RWPE1 (cell line): ENCODE measurements around the gene FAM20C.
A peak's percentile ranks its signal among the peaks of the same experiment; 100 is the strongest.

Experiments used
- CTCF ChIA-PET: fragments of 350-600 bp; sonication (Branson Sonifier 250); formaldehyde crosslinking; extraction: SDS; loops from one replicate; lab custom pipeline; 2021; lab: Yijun Ruan, JAX
- POLR2A ChIA-PET: fragments of 400-600 bp; formaldehyde crosslinking; extraction: SDS; loops from one replicate; lab custom pipeline; 2020; ENCODE audit warnings: antibody characterized with exemption; ENCODE audit not compliant: low non-redundant PET; lab: Yijun Ruan, JAX
- DNase-seq: peaks from one replicate; pipeline ENCODE4 v3.0.0; 2012; ENCODE audit warnings: low spot score
- H3K27ac ChIP-seq: fragments of 450-650 bp; 2 replicates; pipeline ENCODE4 v1.5.1; 2017
- CTCF ChIP-seq: fragments of 450-650 bp; conservative IDR thresholded peaks from 2 replicates; pipeline ENCODE4 v1.5.1; 2017; ENCODE audit warnings: low read depth, mild to moderate bottlenecking

Gene FAM20C

GRCh38 chr7:223861-224260 lies 31.5 kb downstream of the FAM20C start:
- CTCF ChIA-PET: no interaction called here
- no peak for DNase-seq
- peak overlapping the region; percentile 66 for H3K27ac ChIP-seq
- POLR2A ChIA-PET: no interaction called here
- TF ChIP-seq CTCF: no peak

GRCh38 chr7:226281-226895 lies 34.0 kb downstream of the FAM20C start:
- no peak for TF ChIP-seq CTCF
- POLR2A ChIA-PET: no interaction called here
- peak overlapping the region; percentile 80 for H3K27ac ChIP-seq
- DNase-seq: peak; percentile 79
- CTCF ChIA-PET: interaction anchor here (0.6 to 0.9 kb wide), 2 partner anchors 162 to 293 kb away, joined by 3 read pairs; partner anchors contain the start of gene PDGFA

- H3K27ac ChIP-seq: peak overlapping the region; percentile 13; the same call in 1 of the 2 replicates
- POLR2A ChIA-PET: no interaction called here
- CTCF ChIA-PET: no interaction called here
- DNase-seq: no peak
- TF ChIP-seq CTCF: no peak
These were observed 35.6 kb downstream of the FAM20C start for GRCh38 chr7:227926-228325.

- ChIA-PET POLR2A (no interaction called here), CTCF (no interaction called here)
- no peak for DNase-seq
- TF ChIP-seq CTCF: no peak
- peak overlapping the region; percentile 13; the same call in 1 of the 2 replicates for H3K27ac ChIP-seq
These were observed 36.2 kb downstream of the FAM20C start for GRCh38 chr7:228610-229009.

- no peak for TF ChIP-seq CTCF
- no peak overlapping the region for H3K27ac ChIP-seq
- ChIA-PET CTCF (no interaction called here), POLR2A (no interaction called here)
- DNase-seq: no peak
These were observed 37.0 kb downstream of the FAM20C start for GRCh38 chr7:229184-229964.

GRCh38 chr7:230274-230673 lies 37.9 kb downstream of the FAM20C start:
- POLR2A ChIA-PET: no interaction called here
- H3K27ac ChIP-seq: no peak overlapping the region
- CTCF ChIA-PET: no interaction called here
- DNase-seq: no peak
- TF ChIP-seq CTCF: no peak
